Measurements from ENCODE around the gene MEGF11. TPM values are rescaled to one million over a fixed set of nuclear protein-coding genes. Genes with fewer than 3 reads are reported as not detected.

Gene MEGF11
- total RNA-seq, 2 experiments from 2014 or later, result 3.3 to 6.8 TPM

DNA sequence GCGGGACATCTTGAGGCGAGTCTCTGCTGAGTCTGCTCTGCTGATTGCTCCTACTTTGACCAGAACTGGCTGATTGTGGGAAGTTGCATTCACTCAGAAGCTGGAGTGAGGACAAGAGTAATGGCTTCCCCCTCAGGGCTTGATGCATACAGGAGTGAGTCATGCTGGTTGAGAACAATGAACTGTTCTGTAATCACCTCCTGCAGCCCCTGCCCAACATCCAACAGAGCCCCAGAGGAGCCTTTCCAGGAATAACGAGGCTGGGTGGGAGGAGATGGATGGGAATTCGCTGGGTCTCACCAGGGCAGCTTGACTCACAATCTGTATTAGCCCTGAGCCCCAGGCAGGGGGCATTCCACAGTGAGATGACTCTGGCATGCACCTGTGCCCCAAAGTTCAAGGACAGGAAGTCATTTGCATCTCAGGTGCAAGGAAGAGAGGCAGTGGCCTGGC, 299.2 kb downstream of the MEGF11 start:
- H2AFZ ChIP-seq (ENCODE audit: low read length), result no peak overlapping the region
- H3K4me2 ChIP-seq (ENCODE audit: low read length), result peak overlapping the region; percentile 36
- intact Hi-C loops (cut with micrococcal nuclease; ENCODE audit: unreplicated experiment), result no loop called here
- H3K79me2 ChIP-seq (ENCODE audit: insufficient read depth, low read depth, low read length), result no peaks in the 10 kb centered on the region
- no peak overlapping the region for H3K4me3 ChIP-seq (ENCODE audit: low read depth, low read length, poor library complexity, severe bottlenecking)
- POLR2A ChIA-PET, result no interaction called here
- no peaks in the 10 kb centered on the region for H4K20me1 ChIP-seq (ENCODE audit: insufficient read depth, low read length)
- H3K36me3 ChIP-seq (ENCODE audit: insufficient read depth, low read length), result no peaks in the 10 kb centered on the region
- CTCF ChIA-PET (ENCODE audit: unreplicated experiment), result interaction anchor here (0.6 kb wide), 1 partner anchor 21 kb away, joined by 3 read pairs; no protein-coding TSS in a partner anchor
- BruUV-seq (replicated peaks), result no TSS peak
- peaks cover 19% of the 10 kb centered on the region for H3K4me1 ChIP-seq (ENCODE audit: insufficient read depth, low read length, poor library complexity, severe bottlenecking)
- no peak for TF ChIP-seq EZH2phosphoT487 (IDR thresholded peaks at IDR 0.05; ENCODE audit: borderline replicate concordance, low read depth, low read length)
- TF ChIP-seq, protein P1, sequence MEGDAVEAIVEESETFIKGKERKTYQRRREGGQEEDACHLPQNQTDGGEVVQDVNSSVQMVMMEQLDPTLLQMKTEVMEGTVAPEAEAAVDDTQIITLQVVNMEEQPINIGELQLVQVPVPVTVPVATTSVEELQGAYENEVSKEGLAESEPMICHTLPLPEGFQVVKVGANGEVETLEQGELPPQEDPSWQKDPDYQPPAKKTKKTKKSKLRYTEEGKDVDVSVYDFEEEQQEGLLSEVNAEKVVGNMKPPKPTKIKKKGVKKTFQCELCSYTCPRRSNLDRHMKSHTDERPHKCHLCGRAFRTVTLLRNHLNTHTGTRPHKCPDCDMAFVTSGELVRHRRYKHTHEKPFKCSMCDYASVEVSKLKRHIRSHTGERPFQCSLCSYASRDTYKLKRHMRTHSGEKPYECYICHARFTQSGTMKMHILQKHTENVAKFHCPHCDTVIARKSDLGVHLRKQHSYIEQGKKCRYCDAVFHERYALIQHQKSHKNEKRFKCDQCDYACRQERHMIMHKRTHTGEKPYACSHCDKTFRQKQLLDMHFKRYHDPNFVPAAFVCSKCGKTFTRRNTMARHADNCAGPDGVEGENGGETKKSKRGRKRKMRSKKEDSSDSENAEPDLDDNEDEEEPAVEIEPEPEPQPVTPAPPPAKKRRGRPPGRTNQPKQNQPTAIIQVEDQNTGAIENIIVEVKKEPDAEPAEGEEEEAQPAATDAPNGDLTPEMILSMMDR (conservative IDR thresholded peaks at IDR 0.05; ENCODE audit: low read length), result no peak
- peak; percentile 44 for DNase-seq (ENCODE audit: low spot score)
- no peak overlapping the region for H3K27ac ChIP-seq (ENCODE audit: low read depth, low read length, poor library complexity, severe bottlenecking)
- H3K9me3 ChIP-seq (ENCODE audit: low read length), result no peaks in the 10 kb centered on the region
- no peaks in the 10 kb centered on the region for H3K9me2 ChIP-seq (ENCODE audit: insufficient read depth, low read length)

DNA sequence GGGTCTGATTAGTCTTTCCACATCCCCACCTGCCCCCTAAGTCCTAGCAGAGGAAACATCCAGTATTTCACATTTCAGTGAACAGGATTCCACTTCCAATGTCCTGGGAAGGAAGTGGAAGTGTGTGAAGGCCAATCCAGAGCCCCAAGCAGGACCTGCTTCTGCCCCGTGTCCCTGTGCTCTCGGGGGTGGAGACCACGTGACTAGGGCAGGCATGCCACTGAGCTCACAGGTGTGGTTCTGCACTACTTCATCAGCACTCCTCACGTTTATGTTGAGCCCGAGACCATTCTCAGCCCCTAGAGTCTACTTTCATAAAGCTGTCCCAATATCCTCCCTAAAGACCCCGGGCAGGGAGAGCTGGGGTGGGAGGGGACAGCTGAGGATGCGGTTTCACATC, 299.9 kb downstream of the MEGF11 start:
- H3K36me3 ChIP-seq (ENCODE audit: insufficient read depth, low read length), result no peaks in the 10 kb centered on the region
- no peak overlapping the region for H3K4me3 ChIP-seq (ENCODE audit: low read depth, low read length, poor library complexity, severe bottlenecking)
- DNase-seq (ENCODE audit: low spot score), result peak; percentile 23
- H4K20me1 ChIP-seq (ENCODE audit: insufficient read depth, low read length), result no peaks in the 10 kb centered on the region
- ChIA-PET CTCF (ENCODE audit: unreplicated experiment) (interaction anchor here (0.6 kb wide), 1 partner anchor 22 kb away, joined by 3 read pairs; no protein-coding TSS in a partner anchor), POLR2A (no interaction called here)
- BruUV-seq (replicated peaks), result no TSS peak
- TF ChIP-seq, protein P1 (conservative IDR thresholded peaks at IDR 0.05; ENCODE audit: low read length), result no peak
- H2AFZ ChIP-seq (ENCODE audit: low read length), result no peak overlapping the region
- H3K9me2 ChIP-seq (ENCODE audit: insufficient read depth, low read length), result no peaks in the 10 kb centered on the region
- intact Hi-C loops (cut with micrococcal nuclease; ENCODE audit: unreplicated experiment), result no loop called here
- no peaks in the 10 kb centered on the region for H3K9me3 ChIP-seq (ENCODE audit: low read length)
- H3K4me1 ChIP-seq (ENCODE audit: insufficient read depth, low read length, poor library complexity, severe bottlenecking), result peaks cover 19% of the 10 kb centered on the region
- H3K79me2 ChIP-seq (ENCODE audit: insufficient read depth, low read depth, low read length), result no peaks in the 10 kb centered on the region
- H3K27ac ChIP-seq (ENCODE audit: low read depth, low read length, poor library complexity, severe bottlenecking), result no peak overlapping the region
- H3K4me2 ChIP-seq (ENCODE audit: low read length), result peak overlapping the region; percentile 36

DNA sequence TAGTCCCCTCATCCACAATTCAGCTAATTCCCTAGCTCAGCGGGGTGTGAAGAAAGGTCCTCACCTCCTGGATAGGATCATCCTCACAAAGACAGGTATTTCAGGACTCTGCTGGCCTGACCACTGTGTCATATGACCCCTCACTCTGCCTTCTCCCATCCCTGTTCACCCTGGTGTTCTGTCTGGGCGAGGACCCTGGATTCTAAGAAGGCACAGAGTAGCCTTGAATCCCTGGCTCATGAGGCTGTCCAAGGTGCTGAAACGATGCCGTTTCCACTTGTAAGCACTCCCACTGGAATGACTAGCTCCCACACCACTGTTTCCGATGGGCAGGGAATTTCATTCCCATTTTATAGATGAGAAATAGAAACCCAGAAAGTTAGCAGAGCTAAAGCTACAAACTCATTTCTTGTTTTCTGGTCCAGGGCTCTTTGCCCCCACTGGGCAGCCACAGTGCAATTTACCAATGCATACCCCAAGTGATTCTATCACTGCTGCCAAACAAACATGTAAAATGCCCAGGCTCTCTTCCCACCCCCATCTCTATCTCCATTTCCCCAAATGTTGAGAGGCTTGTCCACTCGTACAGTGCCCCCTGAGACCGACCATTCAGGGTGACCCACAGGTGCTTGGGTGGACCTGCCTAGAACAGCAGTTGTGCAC, 301.0 kb downstream of the MEGF11 start:
- CTCF ChIA-PET (ENCODE audit: unreplicated experiment), result no interaction called here
- BruUV-seq (replicated peaks), result no TSS peak
- H4K20me1 ChIP-seq (ENCODE audit: insufficient read depth, low read length), result no peaks in the 10 kb centered on the region
- peak; percentile 13 for DNase-seq (ENCODE audit: low spot score)
- TF ChIP-seq, protein P1 (conservative IDR thresholded peaks at IDR 0.05; ENCODE audit: low read length), result no peak
- no peak for TF ChIP-seq EZH2phosphoT487 (IDR thresholded peaks at IDR 0.05; ENCODE audit: borderline replicate concordance, low read depth, low read length)
- H3K4me2 ChIP-seq (ENCODE audit: low read length), result no peak overlapping the region
- no peak overlapping the region for H2AFZ ChIP-seq (ENCODE audit: low read length)
- intact Hi-C loops (cut with micrococcal nuclease; ENCODE audit: unreplicated experiment), result no loop called here
- no peaks in the 10 kb centered on the region for H3K36me3 ChIP-seq (ENCODE audit: insufficient read depth, low read length)
- H3K4me1 ChIP-seq (ENCODE audit: insufficient read depth, low read length, poor library complexity, severe bottlenecking), result peaks cover 19% of the 10 kb centered on the region
- POLR2A ChIA-PET, result interaction anchor here (0.6 kb wide), 1 partner anchor 56 kb away, joined by 8 read pairs; no protein-coding TSS in a partner anchor
- H3K79me2 ChIP-seq (ENCODE audit: insufficient read depth, low read depth, low read length), result no peaks in the 10 kb centered on the region
- H3K27ac ChIP-seq (ENCODE audit: low read depth, low read length, poor library complexity, severe bottlenecking), result no peak overlapping the region
- H3K9me3 ChIP-seq (ENCODE audit: low read length), result no peaks in the 10 kb centered on the region
- no peak overlapping the region for H3K4me3 ChIP-seq (ENCODE audit: low read depth, low read length, poor library complexity, severe bottlenecking)
- H3K9me2 ChIP-seq (ENCODE audit: insufficient read depth, low read length), result no peaks in the 10 kb centered on the region
